Measurements from ENCODE around the gene CENPE. TPM values are rescaled to one million over a fixed set of nuclear protein-coding genes. Genes with fewer than 3 reads are reported as not detected.
A peak's percentile ranks its signal among the peaks of the same experiment; 100 is the strongest.

The CENPE gene
- total and polyA plus RNA-seq, 11 donors = 0.06 to 7.7 (median 0.32) TPM

GRCh38 chr4:103091601-103092223 lies 106.4 kb downstream of the CENPE start:
- ATAC-seq (no peak), DNase-seq (no peak)
- Histone ChIP-seq H3K27ac (no peak overlapping the region), H3K4me3 (no peak overlapping the region), H3K4me1 (peaks cover 0 to 14% (median 0%) of the 10 kb centered on the region in 12 donors), H3K36me3 (peaks cover 0 to 85% (median 49%) of the 10 kb centered on the region in 9 donors), H3K27me3 (no peaks in the 10 kb centered on the region), H3K9me3 (no peaks in the 10 kb centered on the region)
- intact Hi-C loops (cut with DNase I) = loop anchor here in 9 of 10 donors (5.0 to 10.0 kb wide), 9 partner anchors 47 to 657 kb away; partner anchors contain the start of gene SLC9B1 (in 1 of the 9)
- TF ChIP-seq POLR2A (IDR thresholded peaks at IDR 0.05) (no peak), CTCF (IDR thresholded peaks at IDR 0.05) (peak in 11 of 12 donors; percentile 12 to 55 (median 42))
- whole genome bisulfite sequencing, 4 donors = 64 to 74% (median 69%) methylated on average over 3 of the region's 3 CpGs

- intact Hi-C loops (cut with DNase I) = loop anchor here in 2 of 10 donors (5.0 to 10.0 kb wide), 2 partner anchors 475 to 642 kb away; no protein-coding TSS in a partner anchor
- TF ChIP-seq POLR2A (IDR thresholded peaks at IDR 0.05) (no peak), CTCF (IDR thresholded peaks at IDR 0.05) (no peak)
These were observed 108.7 kb downstream of the CENPE start for GRCh38 chr4:103089481-103089880.

GRCh38 chr4:103086551-103086950 lies 111.6 kb downstream of the CENPE start:
- H3K27ac ChIP-seq = no peak overlapping the region
- DNase-seq (no peak), ATAC-seq (no peak)
- 70 to 86% (median 74%) methylated on average over 1 of the region's 1 CpG for WGBS, 4 donors
- no peaks in the 10 kb centered on the region for H3K27me3 ChIP-seq
- intact Hi-C loops (cut with DNase I) = loop anchor here in 2 of 10 donors (5.0 to 10.0 kb wide), 2 partner anchors 472 to 639 kb away; no protein-coding TSS in a partner anchor
- H3K4me3 ChIP-seq = no peak overlapping the region
- TF ChIP-seq POLR2A (IDR thresholded peaks at IDR 0.05) = no peak
- no peak for TF ChIP-seq CTCF (IDR thresholded peaks at IDR 0.05)
- peaks cover 0 to 100% (median 64%) of the 10 kb centered on the region in 9 donors for H3K36me3 ChIP-seq
- H3K9me3 ChIP-seq = no peaks in the 10 kb centered on the region
- no peaks in the 10 kb centered on the region for H3K4me1 ChIP-seq

More at GRCh38 chr4:103089481-103089880, 108.7 kb downstream of the CENPE start:
- WGBS, 4 donors = 89 to 96% (median 92%) methylated on average over 2 of the region's 2 CpGs
- Histone ChIP-seq H3K27me3 (no peaks in the 10 kb centered on the region), H3K36me3 (peaks cover 0 to 99% (median 68%) of the 10 kb centered on the region in 9 donors), H3K4me1 (peaks cover 0 to 14% (median 0%) of the 10 kb centered on the region in 12 donors), H3K27ac (no peak overlapping the region), H3K4me3 (no peak overlapping the region), H3K9me3 (no peaks in the 10 kb centered on the region)
- no peak for DNase-seq
- ATAC-seq = no peak

GRCh38 chr4:103085555-103086196 lies 112.5 kb downstream of the CENPE start:
- no peak for ATAC-seq
- no peaks in the 10 kb centered on the region for H3K4me1 ChIP-seq
- no peak for DNase-seq
- TF ChIP-seq CTCF (IDR thresholded peaks at IDR 0.05) (no peak), POLR2A (IDR thresholded peaks at IDR 0.05) (no peak)
- H3K27ac ChIP-seq = no peak overlapping the region
- H3K36me3 ChIP-seq = peaks cover 0 to 100% (median 59%) of the 10 kb centered on the region in 9 donors
- WGBS, 4 donors = 93 to 99% (median 98%) methylated on average over 2 of the region's 2 CpGs
- no peaks in the 10 kb centered on the region for H3K27me3 ChIP-seq
- no peaks in the 10 kb centered on the region for H3K9me3 ChIP-seq
- H3K4me3 ChIP-seq = no peak overlapping the region
- intact Hi-C loops (cut with DNase I) = loop anchor here in 2 of 10 donors (5.0 to 10.0 kb wide), 2 partner anchors 471 to 638 kb away; no protein-coding TSS in a partner anchor

All from heart left ventricle (tissue), 16 donors.